GM08714 (cell line): Measurements from ENCODE around the gene SESN1.
A peak's percentile ranks its signal among the peaks of the same experiment; 100 is the strongest.
"Not testable (repeated sequence)": the region's sequence is repeated elsewhere in the genome, so short reads cannot be mapped to it uniquely, and the experiment has no call there.

Experiments
- H3K4me3 ChIP-seq: fragments of 200-500 bp; sonication (Bioruptor generic); 2 replicates; pipeline ENCODE4 v1.5.1; 2014; ENCODE audit warnings: mild to moderate bottlenecking, low read length, inconsistent platforms
- ZNF274 ChIP-seq: IDR thresholded peaks from 2 replicates; pipeline ENCODE4 v1.6.1; 2012; ENCODE audit warnings: mild to moderate bottlenecking, low read depth, low read length

Gene SESN1

GRCh38 chr6:109105681-109106080, 11.0 kb upstream of the SESN1 start:
- H3K4me3 ChIP-seq: no peak overlapping the region
- TF ChIP-seq ZNF274: no peak

DNA sequence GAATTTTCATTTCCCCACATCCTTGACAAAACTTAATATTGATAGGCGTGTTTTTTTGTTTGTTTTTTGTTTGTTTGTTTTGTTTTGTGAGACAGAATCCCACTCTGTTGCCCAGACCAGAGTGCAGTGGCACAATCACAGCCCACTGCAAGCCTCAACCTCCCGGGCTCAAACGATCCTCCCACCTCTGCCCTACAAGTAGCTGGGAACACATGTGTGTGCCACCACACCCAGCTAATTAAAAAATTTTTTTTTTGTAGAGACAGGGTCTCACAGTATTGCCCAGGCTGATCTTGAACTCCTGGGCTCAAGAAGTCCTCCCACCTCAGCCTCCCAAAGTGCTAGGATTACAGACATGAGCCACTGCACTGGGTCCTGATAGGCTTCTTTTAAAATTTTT, 9.9 kb upstream of the SESN1 start:
- no peak for TF ChIP-seq ZNF274
- H3K4me3 ChIP-seq: no peak overlapping the region

DNA sequence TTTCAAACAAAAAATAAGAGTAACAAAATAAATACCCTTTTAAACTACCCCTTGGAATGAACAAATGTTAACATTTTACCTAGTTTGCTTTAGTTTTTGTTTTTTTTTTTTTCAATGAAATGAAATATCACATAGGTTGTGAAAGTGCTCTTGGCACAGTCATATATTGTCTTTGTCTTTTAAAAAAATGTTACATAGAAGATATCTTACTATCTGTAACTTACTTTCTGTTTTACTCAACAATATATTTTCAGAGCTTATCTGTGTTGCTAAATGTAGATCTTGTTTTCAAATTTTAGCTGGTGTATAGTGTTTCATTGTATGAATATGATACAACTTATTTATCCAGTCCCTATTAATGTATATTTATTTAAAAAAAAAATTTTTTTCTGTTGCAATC, 9.3 kb upstream of the SESN1 start:
- TF ChIP-seq ZNF274: no peak
- H3K4me3 ChIP-seq: no peak overlapping the region

DNA sequence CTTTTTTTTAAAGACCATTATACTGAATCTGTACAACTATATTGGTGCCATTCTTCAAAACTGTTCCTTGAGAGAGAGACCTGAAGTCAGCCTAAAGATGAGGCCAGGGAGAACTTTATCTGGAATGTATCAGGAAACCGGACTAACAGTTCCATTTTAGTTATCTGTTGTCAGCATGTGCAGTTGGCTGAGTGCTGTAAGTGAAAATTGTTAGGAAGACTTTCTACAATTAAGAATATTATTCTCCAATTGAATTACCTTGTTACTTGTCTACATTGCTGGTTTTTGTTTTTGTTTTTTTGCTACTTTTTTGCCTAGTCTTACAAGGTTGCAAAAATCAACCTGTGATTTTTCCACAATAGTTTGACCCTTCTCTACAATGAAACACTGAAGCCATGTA, 8.1 kb upstream of the SESN1 start:
- H3K4me3 ChIP-seq: no peak overlapping the region
- no peak for TF ChIP-seq ZNF274

DNA sequence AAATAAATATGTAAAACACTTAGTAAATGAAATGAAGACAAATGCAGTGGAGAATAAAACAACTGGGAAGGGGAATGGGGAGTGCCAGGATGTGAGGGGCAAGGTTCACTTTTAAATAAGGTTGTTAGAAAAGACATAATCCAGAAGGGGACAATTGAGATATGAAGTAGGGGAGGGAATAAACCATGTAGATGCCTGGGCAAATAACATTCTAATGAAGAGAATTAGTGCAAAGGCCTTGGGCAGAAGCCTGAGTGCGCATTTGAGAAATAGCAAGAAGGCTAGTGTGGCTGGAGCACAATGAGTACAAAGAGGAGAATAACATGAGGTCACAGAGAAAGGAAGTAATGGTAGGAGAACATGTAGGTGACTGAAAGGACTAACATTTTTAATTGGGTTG, 3.0 kb upstream of the SESN1 start:
- TF ChIP-seq ZNF274: no peak
- no peak overlapping the region for H3K4me3 ChIP-seq

GRCh38 chr6:109096208-109096607, 1.6 kb upstream of the SESN1 start:
- peak overlapping the region; percentile 80 for H3K4me3 ChIP-seq
- TF ChIP-seq ZNF274: no peak

DNA sequence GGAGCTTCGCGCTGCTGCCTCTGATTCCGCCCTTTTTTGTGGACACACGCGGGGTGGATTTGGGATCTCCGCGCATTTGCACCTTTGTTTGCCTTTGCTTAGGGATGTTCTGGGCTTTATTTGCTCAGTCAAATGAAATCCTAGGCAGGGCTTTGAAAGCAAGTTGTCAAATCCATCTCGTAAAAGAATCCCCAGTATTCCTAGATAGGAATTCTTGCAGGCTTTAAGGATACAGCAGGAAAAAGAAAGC, 1.1 kb upstream of the SESN1 start:
- H3K4me3 ChIP-seq: peak overlapping the region; percentile 80
- TF ChIP-seq ZNF274: no peak

DNA sequence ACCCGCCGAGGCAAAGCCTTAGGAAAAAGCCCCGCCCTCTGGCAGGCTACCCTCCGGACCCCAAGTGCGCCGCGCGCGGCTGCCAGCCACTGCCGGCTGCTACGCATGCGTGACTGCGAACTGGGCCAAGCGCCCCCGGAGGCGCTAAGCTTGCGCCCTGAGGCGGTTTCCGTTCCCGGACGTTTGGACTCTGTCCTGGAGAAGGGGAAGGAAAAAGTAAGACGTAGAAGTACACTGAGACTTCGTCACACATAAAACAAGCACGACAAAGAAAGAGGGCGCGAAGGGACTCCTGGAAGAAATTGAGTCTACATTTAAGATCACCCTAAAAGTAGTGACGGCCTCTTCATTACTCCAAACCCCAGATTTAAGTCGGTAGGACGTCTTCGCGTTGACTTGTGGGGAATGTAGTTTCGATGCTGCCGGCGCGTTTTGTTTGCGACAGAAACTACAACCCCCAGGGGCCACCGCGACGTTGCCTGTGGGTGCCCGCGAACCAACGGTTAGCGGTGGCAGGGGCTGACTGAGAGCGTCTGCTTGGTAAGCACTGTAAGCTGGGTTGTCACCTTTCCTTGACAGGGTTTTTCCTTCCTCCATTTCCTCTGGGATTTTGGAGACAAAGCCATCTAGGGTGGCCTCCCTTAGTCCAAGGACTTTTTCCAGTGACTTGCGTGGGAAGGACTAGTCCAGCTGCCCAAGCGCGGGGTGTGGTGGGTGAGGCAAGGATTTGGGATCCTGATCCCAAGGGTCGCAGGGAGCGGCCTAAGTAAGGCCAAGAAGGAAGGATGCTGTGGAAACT, 589 bp upstream of the SESN1 start, which contains the start of gene CEP57L1:
CEP57L1 (plus strand) TSS at position 472 of the 799 bp plus-strand sequence. CDS start 49,715 bp downstream, outside the sequence.
- no peak for TF ChIP-seq ZNF274
- peak within 1 kb of the TSS; percentile 80 for H3K4me3 ChIP-seq

DNA sequence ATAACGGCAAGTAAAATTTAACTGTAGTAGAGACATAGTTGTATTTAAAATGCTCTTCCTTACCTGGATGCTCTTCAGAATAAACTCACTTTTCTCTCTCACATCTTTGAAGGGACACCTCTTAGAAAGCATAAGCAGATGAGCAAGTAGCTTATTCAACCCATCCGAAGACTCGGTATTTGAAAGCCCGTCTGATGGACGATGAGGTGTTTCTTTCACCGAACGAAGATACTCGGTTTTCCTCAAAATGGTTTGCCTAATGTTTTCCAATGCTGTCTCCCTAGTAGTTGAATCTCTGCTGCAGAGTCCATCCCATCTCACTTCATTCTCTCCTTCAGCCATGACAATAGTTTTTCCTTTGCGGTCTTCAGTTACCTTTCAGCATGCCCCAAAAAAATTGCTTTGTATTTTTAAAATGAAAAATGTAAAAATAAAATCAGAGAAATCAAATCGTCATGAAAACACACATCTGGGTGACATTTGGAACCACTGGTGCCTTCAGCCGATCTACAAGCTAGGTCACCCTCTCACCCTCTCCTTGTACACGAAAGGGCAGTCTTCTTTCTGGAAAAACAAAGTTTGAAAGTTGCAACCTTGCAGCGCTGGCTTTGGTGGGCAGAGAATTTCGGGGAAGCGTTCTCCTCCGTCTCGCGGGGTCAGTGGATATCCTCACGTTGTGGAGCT, 772 bp downstream of the SESN1 start:
- peak overlapping the region; percentile 80 for H3K4me3 ChIP-seq
- TF ChIP-seq ZNF274: no peak

GRCh38 chr6:109092074-109092473, 2.6 kb downstream of the SESN1 start:
- H3K4me3 ChIP-seq: no peak overlapping the region; the same call in 1 of the 2 replicates
- TF ChIP-seq ZNF274: no peak

GRCh38 chr6:109091314-109092024, 3.2 kb downstream of the SESN1 start:
- H3K4me3 ChIP-seq: no peak overlapping the region; the same call in 1 of the 2 replicates
- TF ChIP-seq ZNF274: no peak

DNA sequence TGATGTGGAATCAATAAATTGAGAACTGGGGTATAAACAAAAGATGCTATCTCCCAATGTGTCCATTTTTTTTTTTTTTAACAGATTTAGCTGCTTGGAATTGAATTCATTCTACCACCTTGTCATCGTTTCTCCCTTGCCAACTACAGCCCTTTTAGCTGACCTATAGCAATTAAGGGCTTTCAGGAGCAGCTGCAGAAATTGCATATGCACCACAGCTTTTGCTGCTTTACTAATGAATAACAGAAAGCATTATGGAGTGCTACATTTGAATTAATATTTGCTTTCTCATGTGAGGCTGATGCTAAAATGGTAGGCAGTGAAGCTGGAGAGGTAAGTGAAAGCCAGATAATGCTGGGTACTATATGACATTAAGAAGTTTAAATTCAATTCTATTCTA, 5.7 kb downstream of the SESN1 start:
- no peak for TF ChIP-seq ZNF274
- no peak overlapping the region for H3K4me3 ChIP-seq

DNA sequence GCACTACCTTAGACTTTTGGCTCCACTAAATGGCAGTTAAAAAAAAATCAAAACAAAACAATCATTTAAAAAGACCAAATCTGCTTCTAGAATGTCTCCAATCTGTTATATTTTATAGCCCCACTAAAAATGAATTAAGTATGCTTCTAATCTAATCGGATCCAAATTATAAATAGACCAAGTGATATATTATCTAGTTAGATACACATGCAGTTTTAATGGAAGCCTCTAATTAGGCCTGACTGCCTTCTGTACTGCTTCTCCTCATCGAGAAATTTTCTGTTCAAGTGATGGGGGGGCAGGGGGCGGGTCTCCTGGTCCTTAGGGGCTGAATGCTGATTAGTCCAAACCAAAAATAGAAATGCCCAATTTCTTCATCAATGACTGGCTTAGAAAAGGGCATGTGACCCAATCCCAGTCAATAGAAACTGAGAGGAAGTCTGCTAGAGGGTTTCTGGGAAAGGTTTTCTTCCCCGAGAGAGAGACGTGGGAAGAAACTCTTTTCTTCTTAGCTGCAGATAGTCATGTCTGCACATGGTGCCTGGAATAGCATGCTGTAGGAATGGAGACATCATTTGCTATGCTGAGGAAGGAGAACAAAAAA, 6.9 kb downstream of the SESN1 start:
- no peak overlapping the region for H3K4me3 ChIP-seq
- TF ChIP-seq ZNF274: no peak

- H3K4me3 ChIP-seq: not testable (repeated sequence)
These were observed 10.5 kb downstream of the SESN1 start for GRCh38 chr6:109084146-109084545.
